GM18505 (cell line): ENCODE results near the gene CCDC13.

ENCODE experiments used
- ATAC-seq: cut with Tn5 transposase; IDR thresholded peaks from one replicate; pipeline ENCODE4 v1.9.1; 2021; ENCODE audit not compliant: unreplicated experiment
- POLR2A ChIP-seq: IDR thresholded peaks from 4 replicates; pipeline ENCODE4 v1.6.1; 2011; ENCODE audit warnings: borderline replicate concordance; ENCODE audit not compliant: insufficient read depth, insufficient read length; ENCODE audit errors: extremely low read depth

CCDC13 gene

DNA sequence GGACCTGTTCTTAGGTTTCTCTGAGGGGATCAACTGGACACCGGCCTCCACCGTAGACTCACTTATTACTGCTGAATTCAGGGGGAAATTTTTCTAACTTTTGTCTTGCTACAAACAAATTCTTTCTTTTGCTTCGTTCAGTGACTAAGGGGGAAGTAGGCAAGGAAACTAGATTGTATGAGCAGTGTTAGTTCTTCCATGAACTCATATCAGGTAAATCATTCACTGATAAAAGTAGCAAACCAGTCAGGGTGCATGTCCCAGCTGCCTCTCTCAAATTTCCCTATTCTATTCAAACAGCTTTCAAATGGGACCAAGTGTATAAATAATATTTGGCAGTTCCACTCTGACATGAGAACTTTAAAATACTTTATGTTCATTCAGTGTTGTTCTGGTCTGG lies 7.3 kb upstream of the CCDC13 start:
- TF ChIP-seq POLR2A = no peak
- no peak for ATAC-seq

DNA sequence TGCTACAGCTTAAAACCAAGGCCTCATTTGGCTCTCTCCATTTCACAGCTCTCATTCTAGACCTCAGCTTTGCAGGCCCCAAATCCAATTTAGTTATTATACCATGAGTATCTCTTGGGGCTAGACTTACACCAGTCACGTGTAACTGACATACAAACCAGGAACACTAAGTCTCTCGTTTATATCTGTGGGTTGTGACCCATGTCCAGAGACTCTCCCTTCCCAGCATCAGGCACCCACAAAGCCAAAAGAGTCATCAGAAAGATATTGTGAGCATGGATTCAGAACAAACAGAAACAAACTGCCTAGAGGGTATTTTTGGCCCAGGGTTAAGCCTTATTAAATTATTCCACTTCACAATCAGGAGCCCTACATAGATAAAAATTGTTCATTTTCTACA lies 5.6 kb upstream of the CCDC13 start:
- no peak for TF ChIP-seq POLR2A
- no peak for ATAC-seq

DNA sequence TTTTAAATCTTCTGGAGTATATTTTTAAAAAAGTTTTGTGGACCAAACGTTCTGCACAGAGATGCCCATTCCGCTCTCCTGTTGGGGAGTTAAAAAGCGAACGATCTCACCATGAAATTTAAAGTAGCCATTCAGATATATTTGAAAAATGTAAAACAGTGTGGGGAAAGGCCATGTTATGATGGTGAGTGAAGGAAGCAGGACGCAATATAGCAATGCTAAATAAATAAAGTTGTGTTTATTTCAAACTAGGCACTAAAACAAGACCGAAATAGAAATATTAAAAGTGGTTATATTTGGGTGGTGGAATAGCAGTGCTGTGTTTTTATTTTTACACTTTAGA lies 327 bp upstream of the CCDC13 start:
- no peak for ATAC-seq
- TF ChIP-seq POLR2A = no peak

DNA sequence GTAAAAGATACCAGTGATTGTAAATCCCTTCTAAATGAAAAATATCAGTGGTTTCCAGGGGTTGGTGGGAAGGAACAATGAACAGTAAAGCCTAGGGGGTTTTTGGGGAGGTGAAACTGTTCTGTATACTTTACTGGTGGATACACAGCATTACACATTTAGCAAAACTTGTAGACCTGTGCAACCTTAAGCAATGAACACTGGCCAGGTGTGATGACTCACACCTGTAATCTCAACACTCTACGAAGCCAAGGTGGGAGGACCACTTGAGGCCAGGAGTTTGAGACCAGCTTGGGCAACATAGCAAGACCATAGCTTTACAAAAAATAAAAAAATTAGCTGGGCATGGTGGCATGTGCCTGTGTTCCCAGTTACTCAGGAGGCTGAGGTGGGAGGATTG lies 1.8 kb downstream of the CCDC13 start:
- no peak for ATAC-seq

DNA sequence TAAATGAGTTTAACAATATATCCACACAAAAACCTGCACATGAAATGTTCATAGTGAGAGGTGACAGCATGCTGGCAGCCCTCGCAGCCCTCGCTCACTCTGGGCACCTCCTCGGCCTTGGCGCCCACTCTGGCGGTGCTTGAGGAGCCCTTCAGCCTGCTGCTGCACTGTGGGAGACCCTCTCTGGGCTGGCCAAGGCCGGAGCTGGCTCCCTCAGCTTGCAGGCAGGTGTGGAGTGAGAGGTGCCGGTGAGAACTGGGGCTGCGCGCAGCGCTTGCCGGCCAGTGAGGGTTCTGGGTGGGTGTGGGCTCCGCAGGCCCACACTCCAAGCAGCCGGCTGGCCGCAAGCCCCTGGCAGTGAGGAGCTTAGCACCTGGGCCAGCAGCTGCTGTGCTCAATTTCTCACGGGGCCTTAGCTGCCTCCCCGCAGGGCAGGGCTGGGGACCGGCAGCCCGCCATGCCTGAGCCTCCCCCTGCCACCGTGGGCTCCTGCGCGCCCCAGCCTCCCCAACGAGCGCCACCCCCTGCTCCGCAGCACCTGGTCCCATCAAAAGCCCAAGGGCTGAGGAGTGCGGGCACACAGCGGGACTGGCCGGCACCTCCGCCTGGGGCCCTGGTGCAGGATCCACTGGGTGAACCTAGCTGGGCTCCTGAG lies 3.4 kb downstream of the CCDC13 start:
- ATAC-seq = no peak
- no peak for TF ChIP-seq POLR2A

More for the DNA sequence above, 1.8 kb downstream of the CCDC13 start:
- no peak for TF ChIP-seq POLR2A

DNA sequence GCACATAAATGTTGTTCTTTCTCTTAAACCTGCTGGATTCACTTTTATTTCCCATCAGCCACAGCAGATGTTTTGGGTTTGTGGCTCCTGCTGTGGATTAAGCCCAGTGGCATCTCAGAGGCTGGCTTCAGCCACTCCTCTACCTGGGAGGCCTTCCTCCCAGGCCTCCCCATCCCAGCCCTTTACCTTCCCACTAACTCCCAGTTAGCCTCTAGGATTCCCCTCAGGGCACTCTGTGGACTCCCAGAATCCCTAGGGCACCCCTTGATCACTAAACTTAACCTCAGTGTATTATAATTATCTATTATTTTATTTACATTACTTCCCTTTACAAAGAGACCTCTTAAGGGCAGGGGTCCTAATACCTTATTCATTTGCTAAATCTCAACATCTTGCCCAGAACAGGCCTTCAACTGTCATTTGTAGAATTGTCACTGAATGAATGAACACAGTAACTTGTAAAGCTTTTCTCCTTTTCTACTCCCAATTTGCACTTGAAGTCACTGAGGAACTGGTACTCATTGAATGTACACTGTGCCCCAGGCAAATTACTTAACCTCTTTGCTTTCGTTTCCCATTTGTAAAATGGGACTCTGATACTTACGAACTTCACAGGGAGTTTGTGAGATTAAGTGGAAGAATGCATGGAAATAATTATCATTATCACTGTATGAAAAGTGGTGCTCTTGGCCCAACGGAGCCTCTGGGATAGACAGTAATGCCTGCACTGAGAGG lies 8.3 kb downstream of the CCDC13 start:
- ATAC-seq = no peak
- TF ChIP-seq POLR2A = no peak

DNA sequence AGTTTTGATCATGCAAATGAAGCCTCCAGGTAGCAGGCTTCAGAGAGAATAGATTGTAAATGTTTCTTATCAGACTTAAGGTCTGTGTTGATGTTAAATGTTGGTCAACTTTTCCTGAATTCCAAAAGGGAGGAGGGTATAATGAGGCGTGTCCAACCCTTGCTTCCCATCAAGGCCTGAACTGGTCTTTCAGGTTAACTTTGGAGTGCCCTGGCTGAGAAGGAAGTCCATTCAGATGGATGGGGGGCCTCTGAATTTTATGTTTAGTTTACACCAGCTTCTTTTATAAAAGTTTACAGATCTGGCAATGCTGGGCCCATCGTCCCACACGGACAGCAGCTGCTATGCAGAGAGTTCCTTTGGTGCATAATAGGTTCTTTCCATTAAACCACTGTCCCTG lies 8.9 kb downstream of the CCDC13 start:
- no peak for ATAC-seq
- TF ChIP-seq POLR2A = no peak

DNA sequence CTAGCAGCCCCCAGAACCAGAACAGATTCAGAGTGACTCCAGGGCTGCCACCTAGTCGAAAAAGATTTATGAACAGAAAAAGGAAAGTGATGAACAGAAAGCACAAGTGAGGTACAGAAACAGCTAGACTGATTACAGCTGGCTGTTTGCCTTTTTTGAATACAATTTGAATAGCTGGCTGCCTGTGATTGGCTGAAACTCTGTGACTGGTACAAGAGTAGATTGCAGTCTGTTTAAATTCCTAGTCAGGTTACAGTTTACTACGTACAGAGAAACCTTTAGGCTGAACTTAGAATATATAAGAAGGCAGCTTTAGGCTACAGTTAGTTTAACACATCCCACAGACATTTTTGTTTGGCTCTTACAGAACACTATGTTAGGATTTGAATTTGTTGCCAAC lies 10.0 kb downstream of the CCDC13 start:
- TF ChIP-seq POLR2A = no peak

DNA sequence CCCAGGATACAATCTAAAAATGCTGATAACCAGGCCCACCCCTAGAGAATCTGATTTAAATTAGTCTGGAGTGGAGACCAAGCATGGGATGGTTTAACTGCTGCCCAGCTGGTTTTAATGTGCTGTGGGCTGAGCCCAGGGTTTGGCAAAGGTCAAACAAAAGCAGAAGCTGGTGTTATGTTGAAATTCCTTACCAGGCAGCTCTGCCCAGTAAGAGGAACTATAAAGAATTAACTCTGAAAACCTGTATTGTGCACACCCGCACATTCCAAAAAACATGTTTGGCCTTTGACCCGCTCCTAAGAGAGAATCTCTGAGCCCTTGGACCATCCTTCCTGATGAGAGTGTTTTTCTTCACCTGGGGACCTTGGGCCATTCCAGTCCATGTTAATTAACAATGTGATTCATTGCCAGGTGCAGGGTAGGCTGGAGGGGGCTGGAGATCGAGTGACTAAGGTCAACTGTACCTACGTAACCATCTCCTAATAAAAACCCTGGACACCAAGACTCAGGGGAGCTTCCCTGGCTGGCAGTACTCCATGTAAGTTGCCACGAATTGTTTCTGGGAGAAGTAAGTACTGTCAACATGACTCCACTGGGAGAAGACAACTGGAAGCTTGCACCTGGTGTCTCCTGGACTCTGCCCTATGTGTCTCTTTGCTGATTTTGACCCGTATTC lies 10.9 kb downstream of the CCDC13 start:
- no peak for TF ChIP-seq POLR2A
- ATAC-seq = no peak

More for the DNA sequence above, 10.0 kb downstream of the CCDC13 start:
- ATAC-seq = no peak

DNA sequence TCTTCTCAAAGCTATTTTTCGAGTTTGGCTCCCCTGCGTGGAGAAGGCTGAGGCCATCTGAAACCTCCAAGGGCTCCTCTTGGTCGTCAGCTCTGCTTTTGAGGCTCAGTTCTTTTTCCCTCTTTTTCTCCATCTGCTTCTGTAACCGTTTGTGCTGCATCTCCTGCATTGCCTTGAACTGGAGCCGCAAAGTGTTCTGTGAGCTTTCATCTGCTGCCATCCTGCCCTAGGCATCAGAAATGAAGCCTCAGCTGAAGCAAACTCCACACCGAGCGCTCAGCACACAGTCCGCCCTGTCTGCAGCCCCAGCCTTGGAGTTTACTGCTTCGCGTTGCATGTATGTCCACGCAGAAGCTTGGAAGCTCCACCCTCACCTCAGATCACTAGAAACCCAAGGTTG lies 14.9 kb downstream of the CCDC13 start:
- no peak for ATAC-seq
- no peak for TF ChIP-seq POLR2A

DNA sequence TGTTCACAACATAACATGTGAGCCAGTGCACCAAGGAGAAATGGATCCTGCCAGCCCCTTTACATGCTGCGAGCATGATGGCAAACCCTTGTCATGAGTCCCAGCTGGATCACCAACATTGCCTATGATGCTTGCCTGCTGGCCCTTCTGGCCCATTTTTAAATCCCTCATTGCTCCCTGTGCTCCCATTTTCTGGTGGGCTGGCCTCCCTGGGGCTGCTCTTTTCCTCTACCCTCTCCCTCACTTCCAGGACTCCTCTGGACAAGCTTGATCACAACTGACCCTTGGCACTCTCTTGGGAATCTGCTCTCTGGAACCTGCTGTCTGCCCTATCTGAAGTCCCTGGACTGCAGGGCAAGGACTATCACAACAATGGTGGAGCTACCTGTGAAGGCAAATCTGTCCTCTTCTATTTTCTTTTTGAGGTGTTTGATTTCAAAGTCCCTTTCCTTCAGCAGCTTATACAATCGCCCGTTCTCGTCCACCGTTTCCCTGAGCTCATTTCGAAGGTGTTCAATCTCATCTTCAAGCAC lies 16.3 kb downstream of the CCDC13 start:
- no peak for ATAC-seq
- TF ChIP-seq POLR2A = no peak

DNA sequence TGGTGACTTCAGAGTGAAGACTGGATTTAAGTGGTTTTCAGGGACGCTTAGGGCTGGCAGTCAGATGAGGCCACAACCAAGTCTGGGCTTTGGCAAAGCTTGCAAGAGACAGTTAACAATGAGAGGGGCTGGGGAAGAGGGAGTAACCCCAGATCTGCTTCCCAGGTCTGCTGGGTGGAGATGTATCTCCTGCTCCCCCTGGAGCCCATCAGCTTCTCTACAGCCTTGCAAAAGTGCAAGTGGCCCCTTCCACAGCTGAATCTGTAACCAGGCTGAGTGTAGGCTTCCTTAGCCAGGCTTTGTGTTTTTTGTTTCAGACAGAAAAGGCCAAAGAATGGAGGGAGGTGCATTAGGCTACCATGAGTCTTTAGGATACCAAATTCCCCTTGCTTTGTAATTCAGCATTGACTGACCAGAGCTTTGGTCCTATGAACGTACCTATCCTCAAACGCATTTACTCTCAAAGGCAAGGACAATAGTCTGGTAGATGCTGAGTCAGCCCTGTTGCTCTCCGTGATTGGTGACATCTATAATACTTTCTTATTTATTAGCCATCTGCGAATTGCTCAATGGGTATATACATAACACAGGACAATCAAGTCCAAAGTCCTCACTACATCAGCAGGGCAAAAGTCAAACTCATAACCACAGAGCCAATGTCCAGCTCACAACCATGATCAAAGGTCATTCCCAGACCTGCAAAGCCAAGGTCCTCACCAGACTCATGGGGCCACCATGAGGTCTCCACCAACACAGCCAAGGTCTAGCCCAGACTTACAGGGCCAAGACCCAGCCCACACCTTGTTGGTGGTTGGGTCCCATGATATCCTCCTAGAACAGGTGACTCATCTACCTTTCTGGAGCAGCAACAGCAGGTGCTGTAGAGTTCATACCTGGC lies 17.1 kb downstream of the CCDC13 start:
- TF ChIP-seq POLR2A = no peak
- ATAC-seq = no peak

DNA sequence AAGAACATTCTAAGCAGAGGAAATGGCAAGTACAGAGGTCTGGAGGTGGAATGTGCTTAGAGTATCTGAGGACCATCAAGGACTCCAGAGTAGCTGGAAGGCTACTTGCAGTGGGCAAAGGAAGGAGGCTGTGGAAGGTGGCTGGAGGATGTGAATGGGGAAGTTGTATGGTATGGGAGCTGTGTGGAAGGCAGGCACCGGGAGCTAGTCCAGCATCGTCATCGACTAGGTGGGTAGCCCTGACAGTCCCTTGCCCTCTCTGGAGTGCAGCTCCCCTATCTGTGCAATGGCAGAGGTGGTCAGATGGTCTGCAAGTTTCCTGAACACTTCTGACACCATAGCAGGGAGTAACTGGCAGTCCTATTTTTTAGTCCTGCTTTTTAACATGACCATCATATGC lies 19.3 kb downstream of the CCDC13 start:
- no peak for TF ChIP-seq POLR2A
- no peak for ATAC-seq
